Forelimb muscle (tissue), 1 donor: ENCODE measurements around the gene HCST. TPM values are rescaled to one million over a fixed set of nuclear protein-coding genes. Genes with fewer than 3 reads are reported as not detected.
"Not testable (repeated sequence)": the region's sequence is repeated elsewhere in the genome, so short reads cannot be mapped to it uniquely, and the experiment has no call there.

Experiments used
- DNase-seq: peaks from one replicate; pipeline ENCODE4 v3.0.0-alpha.2; 2013; ENCODE audit warnings: low read depth
- polyA plus RNA-seq: library from polyadenylated mRNA; unstranded; fragments of 120-200 nt; gene quantifications from one replicate; pipeline ENCODE4 v1.2.1, GENCODE V29; 2013; ENCODE audit not compliant: insufficient read length

The HCST gene
- polyA plus RNA-seq, 1 donor, result 4.7 TPM

DNA sequence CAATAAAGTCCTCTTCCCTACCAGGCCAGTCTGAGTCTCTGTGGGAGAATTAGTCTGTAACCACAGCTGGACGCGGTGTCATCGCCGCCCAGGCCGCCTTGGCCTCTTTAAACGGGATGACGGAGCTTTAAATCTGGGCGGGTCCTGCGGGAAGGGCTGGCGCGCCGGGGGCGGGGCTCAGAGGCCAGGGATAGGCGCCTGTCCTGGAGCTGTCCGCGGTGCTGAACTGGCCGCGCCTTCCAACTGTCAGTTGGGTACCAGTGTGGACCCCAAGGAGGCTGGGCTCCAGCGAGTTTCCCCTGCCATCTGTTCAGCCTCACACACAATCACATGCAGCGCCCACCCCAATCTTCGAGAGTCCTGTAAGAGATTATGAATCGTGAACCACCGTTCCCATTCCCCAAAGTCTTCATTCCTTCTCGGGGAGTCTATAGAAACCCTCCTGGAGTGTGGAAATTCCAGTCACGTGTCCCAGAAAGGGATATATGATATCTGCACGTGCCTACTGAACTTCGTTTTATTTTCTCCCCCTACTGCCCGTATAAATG is 22.5 kb upstream of the HCST start:
- DNase-seq, result no peak

DNA sequence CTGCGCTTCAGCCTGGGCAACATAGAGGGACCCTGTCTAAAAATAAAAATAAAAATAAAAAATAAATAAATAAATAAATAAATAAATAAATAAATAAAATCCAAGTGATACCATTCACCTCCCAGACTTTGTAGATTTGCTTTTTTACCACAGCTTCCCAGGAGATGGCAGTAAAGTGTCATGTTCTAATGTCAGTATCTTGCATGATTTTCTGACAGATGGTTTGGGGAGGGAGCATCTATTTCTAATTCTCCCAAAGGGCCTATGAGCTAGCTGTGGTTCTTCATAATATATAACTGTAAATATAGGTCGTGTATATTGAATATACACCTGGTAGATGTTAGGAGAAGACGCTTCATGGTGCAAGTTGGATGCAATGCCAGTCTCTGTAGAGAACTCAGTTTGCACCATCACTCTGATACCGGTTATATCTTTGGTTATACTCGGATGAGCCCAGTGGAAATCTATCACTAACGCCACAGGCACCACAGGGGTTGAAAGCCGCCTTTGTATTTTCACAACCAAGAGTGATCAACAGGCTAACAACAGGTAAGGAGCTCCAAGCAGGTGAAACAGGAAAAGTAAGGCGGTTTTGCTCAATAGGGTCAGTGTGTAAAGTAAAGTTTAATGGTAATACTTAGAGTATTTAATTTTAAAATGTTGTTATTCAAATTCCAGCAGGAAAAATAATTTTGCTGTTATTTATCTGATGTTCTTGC is 20.1 kb upstream of the HCST start:
- DNase-seq, result peak; percentile 74

DNA sequence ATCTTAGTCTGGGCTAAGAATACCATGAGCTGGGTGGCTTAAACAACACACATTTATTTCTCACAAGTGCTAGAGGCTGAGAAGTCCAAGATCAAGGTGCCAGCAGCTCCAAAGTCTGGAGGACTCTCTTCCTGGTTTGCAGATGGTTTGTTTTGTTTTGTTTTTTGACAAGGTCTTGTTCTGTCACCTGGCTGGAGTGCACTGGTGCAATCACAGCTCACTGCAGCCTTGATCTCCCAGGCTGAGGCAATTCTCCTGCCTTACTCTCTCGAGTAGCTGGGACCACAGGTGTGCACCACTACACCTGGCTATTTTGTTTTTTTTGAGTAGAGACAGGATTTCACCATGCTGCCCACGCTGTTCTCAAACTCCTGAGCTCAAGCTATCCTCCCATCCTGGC is 18.4 kb upstream of the HCST start:
- DNase-seq, result no peak

DNA sequence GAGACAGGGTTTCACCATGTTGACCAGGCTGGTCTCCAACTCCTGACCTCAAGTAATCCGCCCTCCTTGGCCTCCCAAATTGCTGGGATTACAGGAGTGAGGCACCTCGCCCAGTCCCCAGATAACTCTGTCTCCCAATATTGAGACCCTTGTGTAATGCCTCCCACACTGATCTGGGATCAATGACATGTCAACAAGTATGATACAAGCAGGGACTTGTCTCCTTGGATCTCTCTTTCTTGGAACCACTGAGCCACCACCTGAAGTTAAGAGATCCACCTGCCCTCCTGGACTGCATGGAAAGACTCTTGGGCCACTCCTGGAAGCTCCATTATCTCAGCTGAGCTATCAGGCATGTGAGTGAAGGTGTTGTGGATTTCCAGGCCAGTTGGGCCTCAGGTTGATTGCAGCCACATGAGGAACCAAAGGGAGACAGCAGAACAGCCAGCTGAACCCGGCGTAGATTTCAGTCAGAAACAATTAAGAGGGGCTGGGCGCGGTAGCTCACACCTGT is 17.0 kb upstream of the HCST start:
- no peak for DNase-seq

DNA sequence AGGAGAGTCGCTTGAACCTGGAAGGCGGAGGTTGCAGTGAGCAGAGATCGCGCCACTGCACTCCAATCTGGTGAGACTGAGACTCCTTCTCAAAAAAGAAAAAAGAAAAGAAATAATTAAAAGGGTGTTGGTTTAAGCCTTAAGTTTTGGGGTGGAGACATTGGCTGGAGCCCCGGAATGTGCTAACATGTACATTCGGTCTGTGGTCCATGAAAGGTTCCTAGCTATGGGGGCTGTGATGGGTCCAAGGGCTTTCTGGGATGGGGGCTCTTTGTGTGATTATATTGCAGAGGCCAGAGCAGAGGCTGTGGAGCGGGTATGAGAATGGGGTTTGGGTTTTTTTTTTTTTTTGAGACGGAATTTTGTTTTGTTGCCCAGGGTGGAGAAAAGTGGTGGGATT is 16.4 kb upstream of the HCST start:
- DNase-seq, result no peak

DNA sequence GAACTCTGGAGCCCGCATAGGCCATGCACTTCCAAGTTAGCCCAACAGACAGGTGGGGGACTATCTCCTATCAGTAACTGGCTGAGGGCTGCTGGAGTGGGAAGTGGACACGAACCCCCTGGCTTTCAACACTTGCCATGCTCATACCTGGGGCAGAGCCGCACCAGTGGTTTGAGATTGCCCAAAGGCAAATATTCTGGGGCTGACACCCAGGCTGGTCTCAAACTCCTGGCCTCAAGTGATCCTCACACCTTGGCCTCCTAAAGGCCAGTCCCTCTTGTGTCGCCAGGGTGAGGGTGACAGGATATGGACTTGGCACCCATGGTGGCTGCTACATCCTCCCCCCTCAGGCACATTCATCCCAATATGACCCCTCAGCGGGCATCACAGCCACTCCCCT is 15.1 kb upstream of the HCST start:
- DNase-seq, result no peak

DNA sequence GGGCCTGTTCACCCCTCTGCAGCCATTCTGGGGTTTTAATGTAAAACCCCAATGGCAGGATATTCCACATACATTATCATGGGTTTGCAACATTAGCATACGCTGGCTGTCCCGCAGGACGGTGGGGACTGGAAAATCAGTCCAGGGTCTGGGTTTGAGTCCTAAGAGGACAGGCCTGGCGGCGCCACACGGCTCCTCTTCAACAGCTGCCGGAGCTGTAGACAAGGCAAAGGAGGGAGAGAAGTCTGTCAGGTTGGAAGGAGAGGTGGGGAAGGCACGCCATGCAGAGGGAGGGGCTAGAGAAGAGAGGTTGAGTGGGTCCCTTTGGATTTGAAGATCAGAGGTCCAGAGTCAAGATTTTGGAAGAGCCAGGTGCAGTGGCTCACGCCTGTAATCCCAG is 13.9 kb upstream of the HCST start:
- DNase-seq, result no peak

DNA sequence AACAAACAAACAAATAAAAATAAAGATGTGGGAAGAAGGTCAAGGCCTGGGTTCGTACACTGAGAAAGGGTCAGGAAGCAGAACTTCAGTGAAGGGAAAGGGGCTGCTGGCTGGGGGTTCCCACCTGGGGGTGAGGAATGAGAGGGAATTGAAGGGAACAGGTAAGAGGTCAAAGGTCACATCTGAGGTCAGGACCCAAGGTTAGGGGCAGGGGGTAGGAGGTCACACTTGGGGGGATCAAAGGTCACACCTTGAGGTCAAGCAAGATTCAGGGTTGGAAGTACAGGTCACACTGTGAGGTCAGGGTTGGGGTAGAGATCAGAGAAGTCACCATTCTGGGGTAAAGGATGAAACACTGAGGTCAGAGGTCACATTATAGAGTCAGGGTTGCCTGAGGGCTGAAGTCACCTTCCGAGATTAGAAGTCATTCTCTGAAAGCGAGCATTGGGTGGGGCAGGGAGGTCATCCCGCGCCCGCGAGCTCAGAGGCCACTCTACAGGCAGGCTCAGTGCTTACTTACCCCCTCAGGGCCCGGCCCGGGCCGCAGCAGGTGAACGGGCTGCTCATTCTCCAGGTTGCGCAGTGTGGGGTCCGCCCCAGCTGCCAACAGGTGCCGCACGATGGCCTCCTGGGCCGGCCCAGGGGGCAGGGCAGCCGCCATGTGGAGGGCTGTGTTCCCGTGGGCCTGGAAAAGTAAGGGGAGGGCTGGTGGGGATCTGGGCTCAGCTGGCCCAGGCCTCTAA is 12.8 kb upstream of the HCST start:
- no peak for DNase-seq

DNA sequence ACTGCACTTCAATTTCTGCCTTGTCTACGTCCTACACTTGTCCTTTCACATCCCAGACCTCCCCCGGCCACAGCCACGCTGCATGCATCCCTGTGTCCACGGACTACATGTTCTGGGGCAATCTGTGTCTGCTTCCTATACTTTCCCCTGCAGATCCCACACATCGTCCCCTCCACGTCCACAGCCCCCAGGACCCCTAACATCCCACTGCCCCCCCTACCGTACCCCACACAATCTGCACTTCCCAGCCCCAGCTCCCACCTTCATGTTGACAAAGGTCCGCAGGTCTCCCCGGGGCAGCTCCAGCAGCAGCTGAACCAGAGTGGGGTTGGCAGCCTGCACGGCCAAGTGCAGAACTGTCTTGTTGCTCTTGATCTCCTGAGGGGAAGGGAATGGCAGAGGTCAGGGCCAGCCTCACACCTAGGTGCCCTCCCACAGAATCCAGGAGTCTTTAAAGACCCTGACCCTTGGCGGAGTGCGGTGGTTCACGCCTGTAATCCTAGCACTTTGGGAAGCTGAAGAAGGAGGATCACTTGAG is 12.1 kb upstream of the HCST start:
- DNase-seq, result no peak

DNA sequence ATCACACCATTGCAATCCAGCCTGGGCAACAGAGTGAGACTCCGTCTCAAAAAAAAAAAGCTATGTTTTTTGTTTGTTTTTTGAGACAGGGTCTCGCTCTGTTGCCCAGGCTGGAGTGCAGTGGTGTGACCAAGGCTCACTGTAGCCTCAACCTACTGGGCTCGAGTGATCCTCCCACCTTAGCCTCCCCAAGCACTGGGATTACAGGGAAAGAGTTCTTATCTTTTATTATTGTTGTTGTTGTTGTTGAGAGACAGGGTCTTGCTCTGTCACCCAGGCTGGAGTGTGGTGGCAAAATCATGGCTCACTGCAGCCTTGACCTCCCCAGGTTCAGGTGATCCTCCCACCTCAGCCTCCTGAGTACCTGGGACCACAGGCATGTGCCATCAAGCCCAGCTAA is 10.5 kb upstream of the HCST start:
- DNase-seq, result not testable (repeated sequence)

DNA sequence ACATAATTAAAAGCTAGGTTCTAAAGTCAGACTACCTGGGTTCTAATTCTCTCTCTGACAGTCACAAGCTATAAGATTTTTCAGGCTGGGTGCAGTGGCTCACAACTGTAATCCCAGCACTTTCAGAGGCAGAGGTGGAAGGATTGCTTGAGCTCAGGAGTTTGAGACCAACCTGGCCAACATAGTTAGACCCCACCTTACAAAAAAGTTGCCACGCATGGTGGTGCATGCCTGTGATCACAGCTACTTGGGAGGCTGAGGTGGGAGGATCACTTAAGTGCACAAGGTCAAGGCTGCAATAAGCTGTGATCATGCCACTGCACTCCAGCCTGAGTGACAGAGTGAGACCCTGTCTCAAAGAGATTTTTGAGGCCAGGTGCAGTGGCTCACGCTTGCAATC is 8.0 kb upstream of the HCST start:
- no peak for DNase-seq

DNA sequence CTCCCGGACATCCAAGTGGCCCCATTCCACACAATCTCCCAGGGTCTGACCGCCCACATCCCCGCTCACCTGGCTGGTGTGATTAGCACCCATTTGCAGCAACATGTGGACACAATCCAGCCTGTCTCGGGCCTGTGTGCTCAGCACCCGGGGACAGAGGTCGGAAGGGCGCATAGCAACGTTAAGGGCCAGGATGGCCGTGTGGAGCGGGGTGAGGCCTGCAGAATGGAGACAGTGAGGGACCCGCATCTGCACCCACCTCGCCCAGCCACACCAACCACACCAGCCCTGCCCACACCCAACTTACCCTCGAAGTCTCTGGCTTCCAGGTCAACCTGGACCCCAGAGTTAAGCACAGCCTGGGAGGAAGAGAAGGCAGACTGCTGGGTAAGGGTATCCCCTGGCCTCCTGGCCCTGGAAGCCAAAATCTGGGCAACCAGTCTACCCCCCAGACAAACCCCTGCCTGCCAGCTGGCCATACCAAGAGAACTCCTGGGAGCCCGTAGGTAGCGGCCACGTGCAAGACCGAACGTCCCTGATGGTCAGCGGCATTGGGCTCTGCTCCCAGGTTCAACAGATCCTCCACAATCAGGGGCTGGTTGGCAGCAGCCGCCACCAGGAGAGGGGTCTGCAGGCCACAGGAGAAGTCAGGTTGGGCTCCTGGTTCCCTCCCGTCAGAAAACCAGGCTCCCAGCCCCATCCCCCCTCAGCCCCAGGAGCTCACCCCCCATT is 6.3 kb upstream of the HCST start:
- DNase-seq, result no peak

DNA sequence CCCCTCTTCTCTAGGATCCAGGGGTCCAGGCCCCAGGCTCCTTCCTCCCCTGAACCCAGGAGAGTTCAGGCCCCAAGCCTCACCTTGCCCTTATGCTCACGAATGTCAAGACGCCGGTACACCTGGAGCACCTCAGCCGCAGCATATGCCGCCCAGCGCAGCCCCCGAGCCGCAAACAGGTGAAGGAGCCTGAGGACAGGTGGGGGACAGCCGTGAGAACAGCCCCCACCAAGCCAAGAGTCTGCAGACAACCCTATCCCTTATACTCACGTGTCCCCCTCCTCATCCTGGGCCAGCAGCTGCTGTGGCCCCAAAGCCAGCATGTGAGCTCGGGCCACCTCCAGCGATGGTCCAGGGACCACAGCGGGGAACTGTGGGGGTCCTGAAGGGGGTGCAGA is 5.7 kb upstream of the HCST start:
- no peak for DNase-seq

DNA sequence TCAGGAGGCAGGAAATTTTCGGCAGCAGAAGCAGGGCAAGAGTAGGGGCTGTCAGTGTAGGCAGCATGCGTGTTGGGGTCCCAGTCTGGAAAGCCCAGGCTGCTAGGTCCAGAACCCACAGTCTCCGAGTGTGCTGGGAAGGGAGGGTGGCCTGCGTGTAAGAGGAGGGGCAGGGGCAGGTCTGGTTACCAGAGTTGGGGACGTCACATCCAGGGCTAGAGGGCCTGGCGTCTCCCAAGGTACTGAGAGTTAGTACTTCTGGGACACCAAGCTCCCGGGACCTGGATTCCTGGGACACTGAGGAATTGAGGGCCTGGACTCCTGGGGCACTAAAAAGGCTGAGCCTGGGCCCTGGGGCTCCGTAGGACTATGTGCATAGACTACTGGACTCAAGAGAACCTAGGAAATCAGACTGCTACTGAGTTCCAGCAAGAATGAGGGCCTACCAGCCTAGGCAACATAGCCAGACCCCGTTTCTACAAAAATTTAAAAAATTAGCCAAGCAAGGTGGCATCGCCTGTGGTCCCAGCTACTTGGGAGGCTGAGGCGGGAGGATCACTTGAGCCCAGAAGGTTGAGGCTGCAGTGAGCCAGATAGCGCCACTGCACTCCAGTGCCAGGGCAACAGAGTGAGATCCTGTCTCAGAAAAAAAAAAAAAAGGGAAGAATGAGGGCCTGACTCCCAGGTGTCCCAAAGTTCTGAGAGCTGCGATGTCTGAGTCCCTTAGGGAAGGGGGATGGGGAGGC is 4.5 kb upstream of the HCST start:
- no peak for DNase-seq

DNA sequence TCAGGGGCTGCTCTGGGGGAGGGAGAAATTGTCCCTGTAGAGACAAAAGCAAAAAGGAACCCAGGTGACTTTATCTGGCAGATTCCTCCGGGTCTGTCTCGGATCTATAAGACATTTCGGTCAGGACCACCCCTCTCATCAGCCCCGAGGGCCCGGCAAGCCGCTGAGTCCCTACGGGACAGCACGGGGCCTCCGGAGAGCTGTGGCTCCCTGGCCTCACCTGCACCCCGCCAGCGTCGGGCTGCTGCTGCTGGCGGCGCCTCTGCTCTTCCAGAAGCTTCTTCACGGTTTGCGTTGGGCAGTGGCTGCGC is 3.9 kb upstream of the HCST start:
- DNase-seq, result no peak

DNA sequence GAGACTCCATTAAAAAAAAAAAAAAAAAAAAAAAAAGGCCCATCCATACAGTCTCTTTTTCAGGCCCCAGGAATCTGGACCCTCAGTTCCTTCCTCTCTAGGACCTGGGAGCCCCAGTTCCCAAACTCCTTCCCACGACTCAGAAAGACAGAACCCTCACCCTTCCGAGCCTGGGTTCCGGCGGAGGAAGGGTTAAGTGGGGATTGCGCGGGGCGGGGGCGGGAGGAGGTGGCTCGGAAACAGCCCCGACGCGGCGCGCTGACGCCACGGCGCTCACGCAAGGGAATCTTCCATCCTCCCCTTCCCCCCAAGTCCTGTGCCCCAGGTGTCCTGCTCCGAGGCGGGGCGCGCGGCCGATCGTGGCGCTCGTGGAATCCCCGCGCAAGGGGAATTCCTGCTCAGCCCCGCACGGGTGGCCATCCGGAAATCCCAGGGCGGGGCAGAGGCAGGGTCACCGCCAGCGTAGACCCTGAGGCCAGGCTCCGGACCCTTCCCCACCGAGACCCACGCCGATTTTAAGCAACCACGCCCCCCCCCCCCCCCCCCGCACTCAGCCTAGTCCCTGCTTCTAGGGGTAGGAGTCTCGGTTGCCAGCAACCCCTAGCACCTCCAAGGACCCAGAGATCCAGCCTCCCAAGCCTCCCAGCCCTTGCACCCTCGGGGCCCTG is 2.6 kb upstream of the HCST start:
- DNase-seq, result no peak

DNA sequence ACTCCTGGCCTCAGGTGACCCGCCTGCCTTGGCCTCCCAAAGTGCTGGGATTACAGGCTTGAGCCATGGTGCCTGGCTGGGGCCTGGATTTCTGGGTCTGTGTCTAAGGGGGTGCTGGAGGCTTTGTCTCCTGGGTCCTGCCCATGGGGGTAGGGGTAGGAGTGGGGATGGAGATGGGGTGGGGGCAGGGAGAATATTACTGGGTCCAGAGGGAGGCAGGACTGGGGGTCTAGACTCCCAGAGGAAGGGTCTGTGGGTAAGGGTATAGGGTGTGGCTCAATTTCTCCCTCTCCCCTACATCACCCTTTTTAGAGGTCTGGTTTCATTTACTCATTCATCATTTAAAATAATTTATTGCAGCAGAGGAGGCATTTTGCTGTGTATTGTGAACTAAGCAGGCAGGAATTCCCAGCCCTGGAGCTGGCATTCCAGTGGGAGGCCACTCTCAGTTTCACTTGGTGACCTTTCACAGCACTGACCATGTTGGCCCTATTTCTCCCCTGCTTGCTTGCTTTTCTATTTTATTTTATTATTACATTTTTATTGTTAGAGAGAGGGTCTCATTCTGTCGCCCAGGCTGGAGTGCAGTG is 1.2 kb upstream of the HCST start:
- no peak for DNase-seq

DNA sequence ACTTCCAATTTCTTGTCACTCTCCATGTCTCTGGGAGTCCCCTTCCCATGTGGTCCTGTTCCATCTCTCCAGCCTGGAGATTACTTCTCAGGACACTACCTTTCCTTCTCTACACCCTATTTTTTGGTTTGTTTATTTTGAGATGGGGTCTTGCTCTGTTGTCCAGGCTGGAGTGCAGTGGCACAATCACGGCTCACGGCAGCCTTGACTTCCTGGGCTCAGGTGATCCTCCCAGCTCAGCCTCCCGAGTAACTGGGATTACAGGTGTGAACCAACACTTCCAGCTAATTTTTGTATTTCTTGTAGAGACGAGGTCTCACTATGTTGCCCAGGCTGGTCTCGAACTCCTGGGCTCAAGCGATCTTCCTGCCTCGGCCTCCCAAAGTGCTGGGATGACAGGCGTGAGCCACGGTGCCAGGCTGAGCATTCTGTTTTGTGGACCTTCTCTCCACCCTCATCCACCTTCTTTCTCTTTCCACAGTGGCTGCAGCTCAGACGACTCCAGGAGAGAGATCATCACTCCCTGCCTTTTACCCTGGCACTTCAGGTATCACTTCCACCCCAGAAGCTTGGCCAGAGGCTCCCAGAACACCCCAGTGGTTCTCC is 644 bp downstream of the HCST start:
- no peak for DNase-seq

DNA sequence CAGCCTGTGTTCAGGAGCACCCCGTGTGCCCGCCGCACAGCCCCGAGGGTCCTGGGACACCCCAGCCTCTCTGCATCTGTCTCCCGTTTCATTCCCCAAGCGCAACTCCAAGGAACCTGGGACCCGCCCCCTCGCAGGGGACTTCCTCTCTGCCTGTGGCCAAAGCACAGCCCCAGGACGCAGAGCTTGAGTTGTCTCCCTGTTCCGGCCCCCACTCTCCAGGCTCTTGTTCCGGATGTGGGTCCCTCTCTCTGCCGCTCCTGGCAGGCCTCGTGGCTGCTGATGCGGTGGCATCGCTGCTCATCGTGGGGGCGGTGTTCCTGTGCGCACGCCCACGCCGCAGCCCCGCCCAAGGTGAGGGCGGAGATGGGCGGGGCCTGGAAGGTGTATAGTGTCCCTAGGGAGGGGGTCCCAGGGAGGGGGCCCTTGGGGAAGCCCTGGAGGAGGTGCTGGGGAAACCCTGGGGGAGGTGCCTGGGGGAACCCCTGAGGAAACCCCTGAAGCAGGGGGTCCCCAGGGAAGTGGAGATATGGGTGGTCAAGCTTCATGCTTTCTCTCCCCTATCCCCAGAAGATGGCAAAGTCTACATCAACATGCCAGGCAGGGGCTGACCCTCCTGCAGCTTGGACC is 1.3 kb downstream of the HCST start:
- no peak for DNase-seq
